ENCODE data around the gene UBAC1.

The UBAC1 gene, protein sequence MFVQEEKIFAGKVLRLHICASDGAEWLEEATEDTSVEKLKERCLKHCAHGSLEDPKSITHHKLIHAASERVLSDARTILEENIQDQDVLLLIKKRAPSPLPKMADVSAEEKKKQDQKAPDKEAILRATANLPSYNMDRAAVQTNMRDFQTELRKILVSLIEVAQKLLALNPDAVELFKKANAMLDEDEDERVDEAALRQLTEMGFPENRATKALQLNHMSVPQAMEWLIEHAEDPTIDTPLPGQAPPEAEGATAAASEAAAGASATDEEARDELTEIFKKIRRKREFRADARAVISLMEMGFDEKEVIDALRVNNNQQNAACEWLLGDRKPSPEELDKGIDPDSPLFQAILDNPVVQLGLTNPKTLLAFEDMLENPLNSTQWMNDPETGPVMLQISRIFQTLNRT

DNA sequence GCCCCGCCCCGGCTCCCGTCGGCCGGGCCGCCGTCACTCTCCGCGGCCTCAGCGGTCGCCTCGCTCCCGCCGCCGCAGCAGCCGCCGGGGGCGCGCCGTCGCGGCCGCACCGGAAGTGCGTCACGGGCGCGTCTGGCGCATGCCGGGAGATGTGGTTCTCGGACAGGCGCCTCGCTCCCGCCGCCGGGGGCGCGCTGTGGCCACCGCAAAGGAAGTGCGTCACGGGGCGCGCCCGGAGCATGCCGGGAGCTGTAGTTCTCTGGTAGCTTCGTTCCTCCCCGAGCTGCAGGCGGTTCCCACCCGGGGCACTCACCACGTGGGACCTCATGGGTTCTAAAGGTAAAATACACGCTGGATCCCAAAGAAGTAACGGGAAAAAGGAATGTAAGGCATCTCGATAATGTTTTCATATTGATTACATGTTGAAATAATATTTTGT is at the start of gene UBAC1:
Gene UBAC1, minus strand, starts transcription at position 97 of the 439 bp plus-strand sequence. CDS start 211 bp downstream, outside the sequence.
- DNase-seq (ENCODE audit: low read depth in 3 of 3): peak; percentile 91 to 95 (median 93)

DNA sequence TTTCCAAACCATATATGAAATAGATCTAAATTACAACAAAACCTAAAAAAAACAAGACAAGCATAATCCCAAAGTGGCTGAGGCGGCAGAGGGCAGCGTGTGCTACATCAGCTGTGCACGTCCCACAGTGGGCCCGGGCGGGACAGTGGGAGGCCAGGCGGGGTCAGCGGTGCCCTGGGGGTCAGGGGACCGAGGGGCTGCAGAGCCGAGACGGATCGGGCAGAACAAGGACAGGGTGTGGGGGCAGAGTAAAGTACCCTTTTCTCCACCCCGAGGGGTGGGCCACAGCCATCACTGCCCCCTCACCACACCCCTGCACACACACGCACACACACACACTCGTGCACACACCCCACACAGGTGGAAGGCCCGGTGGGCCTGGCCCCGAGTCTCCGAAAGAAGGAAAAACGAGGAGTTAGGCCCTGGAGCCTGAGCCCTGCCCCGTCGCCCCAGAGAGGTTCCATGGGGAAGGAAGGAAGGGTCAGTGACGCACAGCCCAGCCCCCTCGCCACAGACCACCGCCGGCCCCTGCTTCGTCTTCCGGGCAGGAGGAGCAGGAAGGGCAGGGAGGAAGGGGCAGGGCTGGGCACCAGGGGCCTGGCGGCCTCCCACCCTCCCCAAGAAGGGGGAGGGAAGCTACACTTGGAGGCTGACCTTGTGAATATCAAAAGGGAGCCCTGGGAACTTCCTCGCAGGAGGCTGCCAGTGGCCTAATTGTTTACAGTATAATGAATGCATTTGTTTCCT is 49.6 kb upstream of the UBAC1 start:
- no peak for DNase-seq (ENCODE audit: low read depth in 3 of 3)

DNA sequence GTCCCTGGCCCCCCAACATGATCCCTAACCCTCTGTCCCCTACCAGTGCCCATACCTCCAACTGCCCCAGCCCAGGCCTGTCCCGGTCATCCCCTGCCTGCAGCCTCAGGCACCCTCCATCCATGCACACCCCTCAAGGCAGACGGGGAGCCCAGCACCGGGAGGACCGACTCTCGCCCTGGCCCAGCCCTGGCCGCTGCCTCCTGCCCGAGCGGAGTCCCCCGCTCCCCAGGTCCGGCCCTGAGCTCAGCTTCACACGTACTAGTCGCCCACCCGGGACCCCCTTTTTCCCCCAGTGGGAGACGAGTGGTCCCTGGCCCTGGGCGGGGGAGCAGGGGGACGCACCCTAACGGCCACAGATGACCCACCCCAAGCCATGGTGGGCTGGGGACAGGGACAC is 49.0 kb upstream of the UBAC1 start:
- DNase-seq (ENCODE audit: low read depth in 3 of 3): no peak

DNA sequence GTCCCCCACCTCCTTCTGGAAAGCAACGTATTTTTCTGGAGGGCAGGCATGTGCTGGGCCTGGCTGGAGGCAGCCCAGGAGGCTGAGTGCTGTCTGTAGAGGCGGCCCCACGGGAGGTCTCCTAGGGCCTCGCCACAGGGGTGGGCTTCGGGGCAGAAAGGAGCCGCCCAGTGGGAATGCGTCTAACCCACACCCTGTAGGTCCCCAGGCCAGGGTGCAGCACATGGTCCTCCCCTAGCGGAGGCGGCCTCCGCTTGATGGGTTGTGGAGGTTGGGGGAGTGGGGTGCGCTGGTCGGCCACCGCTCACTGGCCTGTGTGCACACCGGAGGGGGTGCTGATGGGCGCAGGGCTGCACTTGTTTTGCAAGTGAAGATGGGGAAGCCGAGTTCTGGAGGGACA is 48.3 kb upstream of the UBAC1 start:
- DNase-seq (ENCODE audit: low read depth in 3 of 3): no peak

DNA sequence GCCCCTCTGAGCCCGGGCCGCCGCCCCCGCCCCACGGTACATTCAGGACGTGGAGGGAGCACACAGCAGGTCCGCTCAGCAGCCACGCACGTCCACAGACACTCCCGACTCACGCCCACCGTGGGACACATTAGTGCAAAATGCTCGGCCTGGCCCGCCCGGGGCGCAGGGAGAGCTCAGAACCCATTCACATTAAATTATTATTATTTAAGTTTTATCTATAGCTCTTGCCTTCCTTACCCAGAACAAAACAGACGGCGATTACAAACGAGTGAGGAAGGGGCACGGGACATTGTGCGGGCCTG is 47.5 kb upstream of the UBAC1 start:
- no peak for DNase-seq (ENCODE audit: low read depth in 3 of 3)

DNA sequence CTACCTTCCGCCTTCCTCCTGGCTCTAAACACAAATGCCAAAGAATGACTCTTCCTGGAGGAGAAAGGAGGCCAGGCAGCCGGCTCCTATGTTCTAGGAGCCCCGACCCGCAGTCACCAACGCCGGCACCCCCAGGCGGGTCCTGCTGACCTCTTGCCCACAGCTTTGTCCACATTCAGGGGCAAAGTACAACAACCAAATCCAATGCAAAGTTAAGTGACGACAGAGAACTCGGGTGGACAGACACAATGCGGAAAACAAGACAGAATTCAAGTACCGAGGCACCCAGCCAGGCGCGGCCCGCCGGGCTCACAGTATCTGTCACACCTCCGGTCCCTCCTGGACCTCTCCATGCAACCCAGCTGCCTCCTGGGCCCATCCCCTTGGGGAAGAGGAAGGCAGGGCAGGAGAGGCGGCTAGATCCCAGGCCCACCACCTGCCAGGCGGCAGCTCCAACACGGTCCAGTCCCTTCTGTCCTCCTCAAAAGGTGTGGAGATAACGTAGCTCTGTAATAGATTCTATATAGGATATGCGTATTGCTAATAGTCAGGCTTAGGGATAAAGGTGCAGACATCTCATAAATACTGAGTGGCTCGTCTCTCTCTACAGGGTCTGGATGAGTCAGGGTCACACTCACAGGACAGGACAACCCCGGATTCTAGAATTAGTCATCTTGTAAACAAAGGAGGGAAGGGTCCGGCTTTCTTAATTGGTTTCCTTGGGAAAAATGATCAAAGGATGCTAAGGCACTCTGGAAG is 46.9 kb upstream of the UBAC1 start:
- no peak for DNase-seq (ENCODE audit: low read depth in 3 of 3)

DNA sequence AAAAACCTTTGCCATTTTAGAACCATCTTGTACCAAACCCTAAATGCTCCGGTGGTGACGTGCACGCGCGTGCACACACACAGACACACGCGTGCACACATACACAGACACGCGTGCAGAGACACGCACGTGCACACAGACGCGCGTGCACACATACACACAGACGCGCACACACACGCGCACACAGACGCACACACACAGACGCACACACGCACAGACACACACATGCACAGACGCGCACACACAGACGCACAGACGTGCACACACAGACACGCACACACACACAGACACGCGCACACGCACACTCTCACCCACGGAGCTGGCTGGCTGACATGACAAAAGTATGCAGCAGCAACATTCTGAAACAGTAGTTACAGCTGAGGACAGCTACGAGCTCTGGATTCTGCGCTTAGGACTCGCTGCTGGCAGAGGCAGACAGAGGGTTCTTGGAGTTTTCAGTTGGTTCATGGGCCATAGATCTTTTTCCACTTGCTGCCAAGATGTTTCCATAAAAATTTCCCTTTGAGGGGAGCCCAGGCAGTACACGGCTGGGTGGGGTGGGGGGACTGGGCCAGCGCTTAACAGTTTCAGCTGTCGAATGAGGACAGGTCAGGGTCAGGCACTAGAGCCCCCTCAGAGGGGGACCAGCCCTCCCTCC is 46.2 kb upstream of the UBAC1 start:
- DNase-seq (ENCODE audit: low read depth in 3 of 3): no peak

DNA sequence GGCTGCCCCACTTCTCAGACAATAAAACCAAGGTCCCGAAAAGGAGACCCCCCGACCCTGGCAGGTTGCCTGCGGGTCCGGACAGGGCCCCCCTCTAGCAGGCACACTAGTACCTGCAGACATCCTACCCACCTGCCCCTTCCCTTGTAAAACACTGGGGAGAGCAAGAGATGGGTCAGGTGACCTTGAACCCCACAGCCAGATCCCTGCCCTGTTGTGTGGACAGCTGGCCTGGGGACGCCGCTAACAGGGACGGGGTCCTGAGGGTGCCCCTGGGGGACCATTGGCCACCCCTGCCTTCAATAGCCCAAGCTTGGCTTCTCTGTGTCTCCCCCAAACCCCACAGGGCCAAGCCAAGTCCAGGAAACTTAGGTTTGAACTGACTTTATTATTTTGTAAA is 45.0 kb upstream of the UBAC1 start:
- DNase-seq (ENCODE audit: low read depth in 3 of 3): no peak

DNA sequence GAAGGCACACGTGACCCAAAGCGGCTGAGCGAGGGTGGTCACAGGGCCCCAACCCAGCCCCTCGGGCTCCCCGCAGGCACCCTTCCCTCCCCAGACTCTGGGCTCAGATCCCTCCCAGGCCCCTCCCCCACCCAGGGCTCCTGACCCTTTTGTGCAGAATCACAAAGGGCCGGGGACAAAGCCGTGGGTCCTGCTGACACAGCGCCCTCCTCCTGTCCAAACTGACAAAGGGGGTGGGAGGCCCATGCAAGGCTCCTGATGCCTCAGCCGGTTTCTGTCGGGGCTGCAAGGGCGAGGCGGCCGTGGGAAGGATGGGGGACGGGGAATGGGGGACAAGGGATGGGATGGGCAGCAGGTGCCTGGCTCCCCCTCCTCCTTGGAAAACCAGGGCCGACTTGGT is 43.5 kb upstream of the UBAC1 start:
- DNase-seq (ENCODE audit: low read depth in 3 of 3): no peak

DNA sequence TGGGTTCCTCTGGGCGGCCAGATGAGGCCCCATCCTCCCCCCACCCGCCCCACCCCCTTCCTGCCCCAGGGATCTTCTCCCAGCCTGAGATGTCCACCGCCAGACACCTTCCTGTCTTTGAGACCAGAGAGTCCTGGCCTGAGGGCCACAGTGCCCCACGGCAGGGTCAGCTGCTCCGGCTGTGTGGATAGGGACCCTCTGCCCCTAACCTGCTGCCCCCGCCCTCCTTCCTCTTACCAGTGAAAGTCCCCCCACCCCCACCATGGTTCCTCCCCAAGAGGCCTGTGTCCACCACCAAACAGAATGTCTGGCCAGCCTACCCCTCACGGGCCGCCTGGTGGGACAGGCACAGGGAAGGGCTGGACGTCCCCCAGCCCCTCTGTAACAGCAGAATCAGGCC is 43.0 kb upstream of the UBAC1 start:
- DNase-seq (ENCODE audit: low read depth in 3 of 3): no peak

DNA sequence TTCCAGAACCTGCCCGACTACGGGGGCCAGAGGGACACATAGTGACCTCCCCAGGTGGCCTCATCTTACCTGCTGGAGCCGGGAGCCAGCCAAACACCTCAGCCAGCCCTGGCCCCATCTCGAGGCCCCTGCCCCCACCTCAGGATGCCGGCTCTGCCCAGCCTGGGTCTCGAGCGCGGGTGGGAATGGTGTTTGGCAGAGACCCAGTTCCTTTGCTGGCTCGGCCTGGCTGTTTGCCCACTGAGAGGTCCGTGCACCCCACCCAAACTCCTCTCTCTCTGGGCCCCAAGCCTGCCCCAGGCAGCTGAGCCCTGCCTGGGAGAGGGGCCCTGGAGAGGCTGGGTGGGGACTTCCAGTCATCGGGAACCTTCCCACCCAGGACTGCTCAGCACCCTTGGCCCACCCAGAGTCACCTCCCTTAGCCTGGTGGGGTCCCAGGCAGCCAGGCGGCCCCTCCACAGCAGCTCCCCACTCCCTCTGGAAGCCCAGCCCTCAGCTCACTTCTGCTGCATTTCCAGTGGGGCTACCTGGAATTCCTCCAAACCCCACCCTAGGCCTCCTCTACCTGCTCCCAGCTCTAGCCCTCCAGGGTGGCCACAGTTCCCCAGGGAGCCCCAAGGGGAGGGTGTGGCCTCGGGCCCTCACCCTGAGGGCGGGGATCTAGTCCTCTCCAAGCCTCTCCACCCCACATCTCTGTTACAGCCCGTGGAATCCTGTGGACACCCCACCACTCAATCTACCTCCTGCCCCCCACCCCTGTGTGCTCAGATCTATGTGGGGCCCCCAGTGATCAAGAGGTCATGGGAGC is 42.4 kb upstream of the UBAC1 start:
- DNase-seq (ENCODE audit: low read depth in 3 of 3): no peak

DNA sequence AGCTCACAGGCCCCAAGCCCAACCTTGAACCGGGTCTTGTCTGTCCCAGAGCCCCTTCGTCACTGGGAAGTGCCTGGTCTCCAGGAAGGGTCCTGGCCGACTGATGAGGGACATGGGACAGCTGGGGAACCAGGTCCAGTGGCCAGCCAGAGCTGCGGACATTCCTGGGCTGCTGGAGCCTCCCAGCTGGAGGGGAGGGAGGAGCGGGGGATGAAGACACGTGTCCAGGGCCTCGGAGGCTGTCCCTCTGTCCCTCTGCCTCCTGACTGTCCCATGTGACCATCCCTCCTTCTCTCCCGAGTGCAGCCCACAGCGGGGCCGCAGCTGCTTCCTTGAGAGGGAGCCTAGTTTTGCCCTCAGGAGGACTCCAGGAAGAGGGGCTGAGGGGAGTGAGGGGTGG is 41.7 kb upstream of the UBAC1 start:
- no peak for DNase-seq (ENCODE audit: low read depth in 3 of 3)

DNA sequence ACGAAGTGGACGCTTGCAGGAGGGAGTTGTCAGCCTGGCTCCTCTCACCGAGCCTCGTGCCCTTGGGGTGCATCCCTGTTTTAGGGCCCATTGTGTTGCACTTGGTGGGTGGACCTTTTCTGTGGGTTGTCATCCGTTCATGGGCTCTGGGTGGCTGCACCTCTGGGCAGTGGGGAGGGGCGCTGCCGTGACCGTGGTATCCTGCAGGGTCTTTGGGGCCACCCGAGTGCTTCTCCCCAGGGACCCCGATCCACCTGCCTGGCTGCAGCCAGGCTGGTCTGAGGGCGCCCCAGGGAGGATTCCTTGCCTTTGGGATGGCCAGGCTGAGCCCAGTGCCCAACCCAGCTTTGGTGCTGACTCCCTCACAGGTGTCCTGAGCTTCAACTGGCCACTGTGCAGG is 41.0 kb upstream of the UBAC1 start:
- no peak for DNase-seq (ENCODE audit: low read depth in 3 of 3)

DNA sequence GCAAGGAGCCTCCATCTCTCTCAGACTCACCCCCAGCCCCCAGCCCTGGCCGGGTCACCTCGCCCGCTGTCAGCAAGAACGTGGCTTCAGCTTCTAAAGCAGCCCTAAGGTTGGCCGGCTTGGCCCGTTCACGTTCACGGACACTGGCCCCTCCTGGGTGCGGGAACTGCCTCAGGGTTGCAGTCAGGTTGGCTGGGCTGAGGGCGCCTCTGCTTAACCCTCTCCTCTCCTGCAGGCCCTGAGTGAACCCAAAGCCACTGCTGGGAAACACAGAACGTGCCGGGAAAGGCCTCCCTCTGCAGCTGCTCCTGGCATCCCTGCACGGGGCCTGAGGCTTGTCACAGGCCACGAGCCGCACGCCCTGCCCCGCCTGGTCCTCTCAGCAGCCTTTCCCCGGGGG is 40.1 kb upstream of the UBAC1 start:
- DNase-seq (ENCODE audit: low read depth in 3 of 3): no peak

DNA sequence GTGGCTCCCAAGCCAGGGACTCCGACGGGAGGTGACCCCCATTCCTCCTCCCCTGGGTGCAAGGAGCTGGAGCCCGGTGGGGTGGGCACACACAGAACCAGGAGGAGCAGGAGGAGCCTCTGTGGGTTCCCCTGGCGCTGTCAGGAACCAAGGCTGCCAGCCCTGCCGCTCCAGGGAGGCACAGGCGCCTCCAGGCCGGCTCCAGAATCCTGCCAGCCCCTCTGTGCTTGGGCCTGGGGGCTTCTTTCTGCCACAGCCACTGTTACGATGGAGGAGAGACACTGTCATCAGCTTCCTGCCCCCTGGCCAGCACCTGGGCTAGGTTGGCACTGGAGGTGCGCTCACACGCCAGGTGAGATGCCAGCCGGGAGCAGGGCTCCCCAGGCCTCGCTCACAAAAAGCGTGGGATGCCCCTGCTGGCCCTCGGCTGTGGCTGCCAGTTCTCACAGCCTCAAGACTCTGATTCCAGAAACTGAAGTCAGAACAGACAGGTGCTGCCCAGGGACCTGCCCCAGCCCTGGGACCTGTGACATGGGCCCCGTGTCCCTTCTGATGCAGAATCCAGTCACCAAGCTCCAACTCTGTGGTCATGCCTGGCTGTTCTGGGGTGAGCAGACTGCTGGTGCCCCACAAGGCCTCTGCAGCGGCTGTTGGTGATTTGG is 37.4 kb upstream of the UBAC1 start:
- DNase-seq (ENCODE audit: low read depth in 3 of 3): no peak

DNA sequence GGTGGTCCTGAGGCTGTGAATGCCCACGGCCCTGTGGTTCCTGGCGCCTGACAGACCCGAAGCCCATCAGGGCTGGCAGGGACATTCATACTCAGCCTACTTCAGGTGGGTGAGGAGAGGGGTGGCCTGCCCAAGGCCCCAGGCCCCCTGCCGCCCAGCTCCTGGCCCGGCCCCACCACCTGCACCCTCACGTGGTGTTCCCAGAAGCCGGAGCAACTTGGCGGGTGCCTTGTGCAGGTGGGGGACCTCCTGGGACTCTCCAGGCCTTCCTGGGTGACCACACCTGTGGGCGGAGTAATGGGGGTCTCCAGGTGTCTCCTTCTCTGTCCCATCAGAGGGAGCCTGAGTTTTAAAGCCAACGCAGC is 36.8 kb upstream of the UBAC1 start:
- no peak for DNase-seq (ENCODE audit: low read depth in 3 of 3)

DNA sequence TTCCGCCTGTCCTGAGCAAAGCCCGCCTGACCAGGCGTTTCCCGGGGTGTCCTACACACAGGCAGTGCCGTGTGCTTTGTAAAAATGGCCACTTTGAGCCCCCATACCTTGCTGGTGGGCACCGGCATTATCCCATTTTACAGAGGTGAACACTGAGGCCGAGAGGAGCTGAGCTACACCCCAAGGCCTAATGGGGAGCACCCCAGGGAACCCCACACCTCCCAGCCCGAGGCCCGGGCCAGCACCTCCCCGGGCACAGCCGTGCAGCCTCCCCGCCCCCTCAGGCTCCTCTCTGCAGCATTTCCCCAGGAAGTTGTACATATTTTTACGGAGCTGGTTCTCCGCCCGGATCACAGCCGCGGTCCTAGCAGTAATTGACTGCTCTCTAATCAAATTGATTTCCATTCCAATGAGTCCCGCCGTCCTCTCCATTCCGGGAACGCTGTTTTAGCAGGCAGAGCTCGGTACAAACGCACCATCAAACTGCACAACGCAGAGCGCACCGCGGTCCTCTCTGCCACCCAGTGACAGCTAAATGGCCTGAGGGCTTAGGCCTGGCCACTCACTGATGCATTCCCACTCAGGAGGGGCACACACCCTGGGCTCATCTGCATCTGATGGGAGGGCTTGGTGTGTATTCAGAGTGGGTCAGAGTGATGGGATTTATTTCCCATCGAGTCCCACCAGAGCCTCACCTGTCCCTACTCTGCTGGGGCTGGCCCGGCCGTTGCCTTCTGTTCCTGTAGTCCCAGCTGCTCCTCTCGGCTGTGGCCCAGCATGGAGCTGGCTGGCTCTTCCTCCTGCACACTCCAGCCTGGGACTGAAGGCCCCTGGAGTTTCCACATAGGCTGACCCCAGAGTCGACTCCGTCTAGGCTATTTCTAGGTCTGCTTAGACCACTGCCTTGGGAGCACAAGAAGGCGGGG is 36.2 kb upstream of the UBAC1 start:
- no peak for DNase-seq (ENCODE audit: low read depth in 3 of 3)

DNA sequence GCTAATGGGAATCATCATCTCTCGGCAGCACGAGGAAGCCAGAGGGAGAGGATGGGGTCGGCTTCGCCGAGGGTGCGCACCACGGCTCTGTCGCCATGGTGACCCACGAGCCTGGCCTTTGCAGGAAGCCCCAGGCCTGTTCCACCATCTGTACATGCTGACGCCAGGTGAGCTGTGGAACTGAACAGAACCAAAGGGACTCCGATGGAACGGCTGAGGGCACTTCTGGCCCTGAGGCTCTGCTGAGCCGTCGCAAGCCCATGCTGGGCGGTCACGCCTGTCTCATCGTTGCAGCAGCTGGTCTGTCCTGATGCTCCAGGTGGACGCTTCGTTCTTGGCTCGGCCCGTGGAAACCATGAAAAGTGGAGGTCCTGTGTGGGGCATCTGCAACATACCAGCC is 34.6 kb upstream of the UBAC1 start:
- DNase-seq (ENCODE audit: low read depth in 3 of 3): no peak

DNA sequence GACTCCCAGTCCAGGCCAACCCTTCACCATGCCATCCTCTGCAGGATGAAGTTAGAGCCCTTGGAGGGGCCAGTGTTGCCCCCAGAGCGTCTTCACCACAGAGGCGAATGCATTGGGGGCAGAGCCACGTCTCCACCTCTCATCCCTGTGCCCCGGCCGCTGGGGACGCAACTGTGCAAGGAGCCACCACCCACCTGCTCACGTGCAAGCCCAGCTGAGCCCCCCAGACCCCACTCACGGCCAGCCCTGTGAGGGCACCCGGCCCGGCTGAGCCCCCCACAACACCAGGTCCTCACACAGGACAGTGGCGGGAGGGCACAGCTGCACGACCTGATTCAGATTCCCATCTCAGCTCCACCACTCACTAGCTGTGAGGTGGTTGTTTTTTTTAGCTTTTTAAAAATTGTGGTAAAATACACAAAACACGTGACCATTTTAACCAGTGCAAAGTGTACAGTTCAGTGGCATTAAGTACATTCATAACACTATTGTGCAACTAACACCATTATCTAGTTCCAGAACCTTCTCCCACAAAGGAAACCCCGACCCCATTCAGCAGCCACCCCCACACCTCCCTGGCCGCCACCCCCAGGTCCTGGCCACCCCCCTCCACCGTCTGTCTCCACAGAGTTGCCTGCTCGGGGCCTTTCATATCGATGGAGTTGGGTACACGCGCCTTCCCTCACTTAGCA is 33.5 kb upstream of the UBAC1 start:
- DNase-seq (ENCODE audit: low read depth in 3 of 3): no peak
